Embryonic facial prominence (tissue), 1 donor: ENCODE results near the gene ZNF140.
A peak's percentile ranks its signal among the peaks of the same experiment; 100 is the strongest.

ENCODE experiments used
- DNase-seq: peaks from one replicate; pipeline ENCODE4 v3.0.0-alpha.2; 2016; ENCODE audit errors: extremely low spot score

Gene ZNF140

DNA sequence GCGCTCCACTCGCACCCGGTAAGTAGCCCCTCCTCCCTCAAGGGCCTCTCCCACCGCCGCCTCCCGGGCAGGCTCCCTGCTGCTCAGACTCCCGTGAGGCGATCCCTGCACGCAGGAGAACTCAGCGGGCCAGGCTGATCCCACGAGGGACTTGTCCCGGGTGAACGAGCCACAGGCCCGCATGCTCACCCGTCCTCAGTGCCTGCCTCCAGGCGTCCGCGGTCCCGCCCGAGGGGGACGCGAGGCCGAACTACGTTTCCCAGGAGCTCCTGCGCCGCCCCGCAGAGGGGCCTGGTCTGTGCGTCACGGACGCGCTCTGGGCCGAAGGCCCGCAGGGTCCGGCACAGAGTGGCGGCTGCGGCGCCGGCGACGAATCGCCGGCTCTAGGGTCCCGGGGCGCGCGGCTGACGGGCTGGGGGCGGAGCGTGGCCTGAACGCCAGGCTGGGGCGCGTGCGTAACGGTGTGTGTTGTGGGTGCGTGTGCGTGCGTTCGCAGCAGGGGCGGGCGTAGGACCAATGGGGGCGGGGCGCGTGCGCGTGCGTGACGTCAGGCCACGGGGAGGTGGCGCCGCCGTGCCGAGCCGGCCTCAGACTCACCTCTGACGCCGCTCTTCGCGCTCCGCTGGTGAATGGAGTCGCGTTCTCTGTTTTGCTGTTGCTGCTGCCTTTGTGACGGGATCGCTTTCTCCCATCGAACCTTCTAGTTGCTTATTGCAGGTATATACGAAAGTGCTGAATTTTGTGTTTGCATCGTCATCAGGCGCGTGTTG, 49.5 kb downstream of the ZNF140 start, which contains the start of the genes ZNF10 and ZNF891:
Gene ZNF10, plus strand, starts transcription at position 590 of the 770 bp plus-strand sequence. CDS start 13,866 bp downstream, outside the sequence.
Gene ZNF891, minus strand, starts transcription at position 237 of the 770 bp plus-strand sequence. CDS start 8,356 bp downstream, outside the sequence.
- DNase-seq: peak; percentile 89

DNA sequence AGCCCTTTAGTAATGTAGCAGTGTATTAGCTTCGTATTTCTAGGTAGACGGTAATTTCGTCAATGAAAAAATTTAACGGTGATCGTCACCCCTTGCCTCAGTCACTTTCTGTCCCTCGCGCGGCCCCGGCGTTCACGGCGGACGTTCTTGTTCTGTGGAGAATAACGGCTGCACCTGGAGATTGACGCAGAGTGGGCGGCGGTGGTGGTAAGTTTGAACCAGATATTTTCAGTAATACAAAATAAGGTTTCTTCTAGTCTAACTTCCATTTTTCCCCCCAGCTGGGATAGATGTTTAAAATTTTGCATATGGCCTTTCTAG, 50.0 kb downstream of the ZNF140 start:
- DNase-seq: no peak

DNA sequence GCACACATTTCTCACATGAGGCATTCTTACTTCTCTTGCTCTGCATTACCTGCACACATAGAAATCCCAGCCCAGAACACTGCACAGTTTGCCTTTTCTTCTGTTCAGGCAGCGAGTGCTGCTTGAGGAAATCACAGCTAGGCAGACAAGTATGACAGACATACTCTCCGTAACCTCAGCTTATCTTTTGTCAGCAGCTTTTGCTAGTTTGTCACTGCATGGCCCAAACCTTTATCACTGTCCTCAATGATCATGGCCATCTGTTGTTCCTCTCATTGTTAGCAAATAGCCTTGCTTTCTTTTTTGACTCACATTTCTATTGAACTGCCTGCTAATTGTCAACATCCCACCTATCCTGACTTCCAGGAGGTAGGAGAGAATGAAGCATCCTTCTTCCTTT, 55.0 kb downstream of the ZNF140 start:
- DNase-seq: no peak

DNA sequence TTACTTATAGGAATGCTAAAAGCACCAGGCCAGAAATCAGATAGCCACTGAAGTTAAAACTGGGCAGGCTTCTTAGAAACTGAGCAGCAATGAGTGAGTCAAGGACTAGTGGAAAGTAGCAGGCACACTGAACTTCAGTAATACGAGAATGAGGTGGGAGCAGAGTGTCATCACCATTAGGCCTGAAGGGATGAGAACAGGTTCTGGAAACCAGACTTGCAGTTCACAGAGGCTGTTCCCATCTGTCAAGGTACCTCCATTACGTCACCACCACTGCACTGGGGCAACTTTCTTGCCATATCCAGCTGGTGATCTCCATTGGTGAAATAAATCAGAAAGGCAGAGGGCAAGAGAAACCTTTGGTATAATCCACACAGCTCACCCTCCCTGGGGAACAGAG, 65.3 kb downstream of the ZNF140 start:
- no peak for DNase-seq

DNA sequence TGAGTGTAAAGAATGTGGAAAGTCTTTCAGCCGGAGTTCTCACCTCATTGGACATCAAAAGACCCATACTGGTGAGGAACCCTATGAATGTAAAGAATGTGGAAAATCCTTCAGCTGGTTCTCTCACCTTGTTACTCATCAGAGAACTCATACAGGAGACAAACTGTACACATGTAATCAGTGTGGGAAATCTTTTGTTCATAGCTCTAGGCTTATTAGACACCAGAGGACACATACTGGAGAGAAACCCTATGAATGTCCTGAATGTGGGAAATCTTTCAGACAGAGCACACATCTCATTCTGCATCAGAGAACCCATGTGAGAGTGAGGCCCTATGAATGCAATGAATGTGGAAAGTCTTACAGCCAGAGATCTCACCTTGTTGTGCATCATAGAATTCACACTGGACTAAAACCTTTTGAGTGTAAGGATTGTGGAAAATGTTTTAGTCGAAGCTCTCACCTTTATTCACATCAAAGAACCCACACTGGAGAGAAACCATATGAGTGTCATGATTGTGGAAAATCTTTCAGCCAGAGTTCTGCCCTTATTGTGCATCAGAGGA, 75.5 kb downstream of the ZNF140 start:
- DNase-seq: no peak
